AG09319 (cell line): Measurements from ENCODE around the gene ARHGEF16.

Experiments used
- DNase-seq: peaks from one replicate; pipeline ENCODE4 v3.0.0-alpha.2; 2010; ENCODE audit warnings: low read depth; ENCODE audit errors: extremely low read depth
- TF ChIP-seq, protein P1 (sequence below): IDR thresholded peaks from 2 replicates; pipeline ENCODE4 v1.5.1; 2011; ENCODE audit warnings: low read depth, mild to moderate bottlenecking, inconsistent platforms, low read length, moderate library complexity

The ARHGEF16 gene

DNA sequence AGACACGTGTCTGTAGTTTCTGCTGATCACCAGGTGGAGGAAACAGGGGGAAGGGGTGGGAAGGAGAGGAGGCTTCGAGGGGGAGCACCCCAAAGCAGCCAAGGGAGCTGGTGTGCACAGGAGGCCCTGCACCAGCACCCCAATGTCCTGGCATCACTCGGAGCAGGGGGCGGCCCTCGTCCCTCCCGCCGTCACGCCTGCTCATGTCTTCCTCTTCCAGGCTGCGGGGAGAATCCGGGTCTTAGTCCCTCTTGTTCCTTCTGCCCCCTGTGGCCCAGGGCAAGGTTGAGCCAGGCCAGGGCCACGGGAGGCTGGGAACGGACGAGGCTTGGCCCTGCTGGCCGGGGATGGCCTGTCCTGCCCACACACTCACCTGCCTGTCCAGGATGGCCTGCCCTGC is 21.4 kb upstream of the ARHGEF16 start:
- DNase-seq: no peak
- TF ChIP-seq, protein P1, sequence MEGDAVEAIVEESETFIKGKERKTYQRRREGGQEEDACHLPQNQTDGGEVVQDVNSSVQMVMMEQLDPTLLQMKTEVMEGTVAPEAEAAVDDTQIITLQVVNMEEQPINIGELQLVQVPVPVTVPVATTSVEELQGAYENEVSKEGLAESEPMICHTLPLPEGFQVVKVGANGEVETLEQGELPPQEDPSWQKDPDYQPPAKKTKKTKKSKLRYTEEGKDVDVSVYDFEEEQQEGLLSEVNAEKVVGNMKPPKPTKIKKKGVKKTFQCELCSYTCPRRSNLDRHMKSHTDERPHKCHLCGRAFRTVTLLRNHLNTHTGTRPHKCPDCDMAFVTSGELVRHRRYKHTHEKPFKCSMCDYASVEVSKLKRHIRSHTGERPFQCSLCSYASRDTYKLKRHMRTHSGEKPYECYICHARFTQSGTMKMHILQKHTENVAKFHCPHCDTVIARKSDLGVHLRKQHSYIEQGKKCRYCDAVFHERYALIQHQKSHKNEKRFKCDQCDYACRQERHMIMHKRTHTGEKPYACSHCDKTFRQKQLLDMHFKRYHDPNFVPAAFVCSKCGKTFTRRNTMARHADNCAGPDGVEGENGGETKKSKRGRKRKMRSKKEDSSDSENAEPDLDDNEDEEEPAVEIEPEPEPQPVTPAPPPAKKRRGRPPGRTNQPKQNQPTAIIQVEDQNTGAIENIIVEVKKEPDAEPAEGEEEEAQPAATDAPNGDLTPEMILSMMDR: no peak

DNA sequence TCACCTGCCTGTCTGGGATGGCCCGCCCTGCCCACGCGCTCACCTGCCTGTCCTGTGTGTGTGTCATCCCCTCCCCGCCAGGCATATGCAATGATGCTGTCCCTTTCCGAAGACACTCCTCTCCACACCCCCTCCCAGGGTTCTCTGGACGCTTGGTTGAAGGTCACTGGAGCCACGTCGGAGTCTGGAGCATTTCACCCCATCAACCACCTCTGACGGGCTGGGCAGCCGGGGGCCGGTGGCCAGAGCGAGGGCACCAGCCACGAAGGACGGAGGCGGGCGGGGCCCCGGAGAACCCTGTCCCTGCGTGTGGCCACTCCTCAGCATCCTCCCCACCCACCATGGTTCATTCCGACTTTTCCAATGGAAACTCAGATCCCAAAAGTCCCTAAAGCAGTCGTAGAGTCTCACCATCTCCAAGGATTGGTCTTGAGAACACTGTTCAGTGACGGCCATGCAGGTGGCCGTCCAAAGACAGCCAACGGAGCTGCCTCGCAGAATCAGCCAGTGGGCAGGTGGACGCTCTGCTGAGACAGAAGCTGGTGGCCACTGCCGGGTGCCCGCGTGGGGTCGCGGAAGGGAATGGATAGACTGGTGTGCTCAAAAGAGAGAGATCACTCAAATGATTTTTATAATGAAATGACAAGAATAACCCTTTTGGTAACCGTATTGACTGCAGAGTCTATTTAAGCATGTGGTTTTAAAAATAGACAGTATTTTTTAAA is 20.7 kb upstream of the ARHGEF16 start:
- TF ChIP-seq, protein P1: no peak
- no peak for DNase-seq

DNA sequence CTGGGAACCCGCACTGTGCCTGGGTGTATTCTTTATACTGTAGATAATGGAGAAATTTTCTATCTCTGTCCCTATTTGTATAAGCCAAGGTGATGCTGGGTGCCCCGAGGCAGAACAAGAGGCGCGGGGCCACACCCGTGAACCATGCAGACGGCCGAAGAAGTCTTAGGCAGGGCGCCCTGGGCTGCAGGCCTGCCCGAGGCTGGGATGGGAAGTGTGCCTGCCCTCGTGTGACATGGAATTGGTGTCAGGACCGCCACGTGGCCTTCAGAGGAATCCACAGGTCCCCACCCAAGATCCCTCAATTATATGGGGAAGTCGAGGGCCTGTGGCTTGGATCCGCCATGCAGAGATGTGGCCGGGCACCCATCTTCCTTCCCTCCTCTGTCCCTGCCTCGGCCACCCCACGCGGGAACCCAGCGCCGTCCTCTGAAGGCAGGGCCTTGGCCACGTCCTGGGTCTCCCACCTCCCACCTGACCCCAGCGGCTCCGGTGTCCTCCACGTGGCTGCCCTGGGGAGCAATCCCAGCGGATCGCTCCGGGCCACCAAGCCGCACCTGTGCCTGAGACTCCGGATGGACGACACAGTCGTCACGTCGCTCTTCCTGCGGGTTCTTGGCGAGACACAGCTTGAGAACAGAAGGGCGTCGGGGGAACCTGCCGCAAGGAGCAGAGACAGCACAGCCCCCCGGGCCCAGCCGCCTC is 19.9 kb upstream of the ARHGEF16 start:
- TF ChIP-seq, protein P1: no peak
- DNase-seq: no peak

DNA sequence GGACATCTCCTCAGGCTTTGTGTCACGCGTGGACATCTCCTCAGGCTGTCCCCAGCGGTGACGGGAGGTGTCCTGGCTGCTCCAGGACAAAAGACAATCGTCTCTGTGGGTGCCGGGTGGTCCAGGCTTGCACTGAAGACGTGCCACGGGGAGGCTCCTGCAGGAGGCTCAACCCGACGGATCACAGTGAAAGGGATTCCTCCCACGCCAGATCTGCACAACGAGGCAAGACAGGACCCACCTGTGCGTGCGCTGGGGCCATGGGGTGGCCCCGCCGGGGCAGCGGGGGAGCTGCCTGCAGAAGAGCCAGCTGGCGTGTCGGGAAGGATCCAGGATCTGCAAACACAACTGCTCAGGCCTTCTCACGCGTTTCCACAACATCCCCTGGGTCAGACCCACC is 18.8 kb upstream of the ARHGEF16 start:
- TF ChIP-seq, protein P1: no peak
- no peak for DNase-seq

DNA sequence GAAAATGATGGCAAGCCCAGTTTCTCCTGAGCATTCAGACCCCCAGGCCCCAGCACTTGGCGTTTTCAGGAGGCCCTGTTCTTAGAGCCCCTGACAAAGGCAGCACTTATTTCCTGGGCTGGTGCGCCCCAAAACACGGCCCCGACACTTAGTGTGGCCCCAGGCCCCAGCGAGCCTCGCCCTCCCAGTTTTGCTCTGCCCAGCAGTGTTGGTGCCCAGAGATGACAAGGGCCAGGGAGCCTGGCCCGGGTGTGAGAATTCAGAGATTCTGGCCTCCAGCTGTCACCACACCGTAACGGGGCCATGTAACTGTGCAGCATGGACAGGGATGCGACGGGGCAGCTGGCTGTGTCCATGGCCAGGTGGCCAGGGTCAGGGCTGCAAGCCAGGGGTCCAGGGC is 18.0 kb upstream of the ARHGEF16 start:
- DNase-seq: no peak
- TF ChIP-seq, protein P1: no peak

DNA sequence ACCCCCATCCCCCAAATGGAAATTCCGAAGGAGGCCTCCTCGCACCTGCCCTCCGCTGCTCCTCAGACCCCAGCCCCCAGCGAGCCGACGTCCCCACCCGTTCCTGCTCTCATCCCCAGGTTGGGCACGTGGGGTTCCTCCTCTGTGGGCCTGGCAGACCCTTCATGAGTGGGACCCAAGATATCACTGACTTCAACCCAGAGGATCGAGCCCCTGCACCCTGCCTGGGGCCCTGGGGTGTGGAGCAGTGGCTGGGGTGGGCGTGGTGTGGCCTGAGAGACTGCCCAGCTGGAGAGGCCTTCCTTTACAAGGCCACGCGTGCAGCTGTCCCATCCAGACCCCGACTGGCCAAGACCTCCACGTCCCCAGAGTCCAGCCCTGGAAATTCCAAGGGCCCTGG is 17.6 kb upstream of the ARHGEF16 start:
- TF ChIP-seq, protein P1: no peak
- no peak for DNase-seq

DNA sequence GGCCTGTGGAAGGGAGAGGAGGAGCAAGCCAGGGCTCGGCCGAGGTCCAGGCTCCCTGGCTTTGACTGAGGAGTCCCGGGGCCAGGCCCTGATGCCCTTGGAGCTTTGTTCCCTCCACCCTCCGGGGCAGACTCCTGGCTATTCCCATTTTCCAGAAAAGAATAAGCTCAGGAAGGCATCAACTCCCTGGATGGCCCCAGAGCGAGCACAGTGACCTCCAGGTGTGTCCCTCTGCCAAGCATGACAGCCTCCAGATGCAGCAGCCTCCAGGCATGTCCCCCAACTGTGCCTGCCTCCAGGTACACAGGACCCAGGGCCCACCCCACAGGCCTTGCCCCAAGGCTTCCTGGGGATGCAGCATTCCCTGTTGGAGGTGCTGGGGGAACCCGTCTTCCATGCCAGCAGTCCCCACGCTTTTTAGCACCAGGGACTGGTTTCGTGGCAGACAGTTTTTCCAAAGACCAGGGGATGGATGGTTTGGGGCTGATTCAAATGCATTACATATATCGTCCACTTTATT is 15.7 kb upstream of the ARHGEF16 start:
- no peak for DNase-seq
- TF ChIP-seq, protein P1: no peak
